Measurements from ENCODE around the gene LKAAEAR1.

LKAAEAR1 gene

GRCh38 chr20:64039293-64040160 lies 44.7 kb downstream of the LKAAEAR1 start:
- in situ Hi-C loops (cut with MboI; ENCODE audit: low sequenced_read_pairs), result no loop called here

- in situ Hi-C loops (cut with MboI; ENCODE audit: low sequenced_read_pairs), result no loop called here
These were observed 45.5 kb downstream of the LKAAEAR1 start for GRCh38 chr20:64038565-64039292.

- in situ Hi-C loops (cut with MboI; ENCODE audit: low sequenced_read_pairs), result no loop called here
These were observed 46.0 kb downstream of the LKAAEAR1 start for GRCh38 chr20:64038224-64038564.

GRCh38 chr20:64037498-64038213 lies 46.5 kb downstream of the LKAAEAR1 start:
- in situ Hi-C loops (cut with MboI; ENCODE audit: low sequenced_read_pairs), result no loop called here

- in situ Hi-C loops (cut with MboI; ENCODE audit: low sequenced_read_pairs), result no loop called here
These were observed 47.0 kb downstream of the LKAAEAR1 start for GRCh38 chr20:64037199-64037497.

GRCh38 chr20:64036346-64037198 lies 47.6 kb downstream of the LKAAEAR1 start:
- in situ Hi-C loops (cut with MboI; ENCODE audit: low sequenced_read_pairs), result no loop called here

GRCh38 chr20:64035933-64036345 lies 48.3 kb downstream of the LKAAEAR1 start, which contains the start of gene C20orf204:
C20orf204 (plus strand) TSS chr20:64036182; CDS start chr20:64036324, 142 bp downstream.
- in situ Hi-C loops (cut with MboI; ENCODE audit: low sequenced_read_pairs), result no loop called here

- in situ Hi-C loops (cut with MboI; ENCODE audit: low sequenced_read_pairs), result no loop called here
These were observed 48.9 kb downstream of the LKAAEAR1 start for GRCh38 chr20:64035066-64035932.

- in situ Hi-C loops (cut with MboI; ENCODE audit: low sequenced_read_pairs), result no loop called here
These were observed 50.2 kb downstream of the LKAAEAR1 start for GRCh38 chr20:64033981-64034493.
